ENCODE results near the gene FGFR4.

The FGFR4 gene

DNA sequence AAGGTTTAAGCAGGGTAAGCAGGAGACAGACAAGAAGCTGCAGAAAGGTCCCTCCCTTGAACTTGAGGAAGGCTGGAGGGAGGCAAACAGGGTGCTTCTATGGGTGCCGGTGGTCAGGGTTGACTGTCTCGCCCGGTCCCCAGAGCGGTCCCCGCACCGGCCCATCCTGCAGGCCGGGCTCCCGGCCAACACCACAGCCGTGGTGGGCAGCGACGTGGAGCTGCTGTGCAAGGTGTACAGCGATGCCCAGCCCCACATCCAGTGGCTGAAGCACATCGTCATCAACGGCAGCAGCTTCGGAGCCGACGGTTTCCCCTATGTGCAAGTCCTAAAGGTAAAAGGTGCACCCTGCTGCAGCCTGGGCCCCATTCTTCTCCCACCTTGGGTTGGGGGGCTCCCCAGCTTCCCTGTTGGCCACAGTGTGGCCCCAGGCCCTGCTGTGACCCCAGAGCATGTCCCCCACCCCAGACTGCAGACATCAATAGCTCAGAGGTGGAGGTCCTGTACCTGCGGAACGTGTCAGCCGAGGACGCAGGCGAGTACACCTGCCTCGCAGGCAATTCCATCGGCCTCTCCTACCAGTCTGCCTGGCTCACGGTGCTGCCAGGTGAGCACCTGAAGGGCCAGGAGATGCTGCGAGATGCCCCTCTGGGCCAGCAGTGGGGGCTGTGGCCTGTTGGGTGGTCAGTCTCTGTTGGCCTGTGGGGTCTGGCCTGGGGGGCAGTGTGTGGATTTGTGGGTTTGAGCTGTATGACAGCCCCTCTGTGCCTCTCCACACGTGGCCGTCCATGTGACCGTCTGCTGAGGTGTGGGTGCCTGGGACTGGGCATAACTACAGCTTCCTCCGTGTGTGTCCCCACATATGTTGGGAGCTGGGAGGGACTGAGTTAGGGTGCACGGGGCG, 5.7 kb downstream of the FGFR4 start:
- Histone ChIP-seq H3F3A (ENCODE audit: insufficient read depth, low read length) (no peaks in the 10 kb centered on the region), H4K20me1 (ENCODE audit: insufficient read depth, low read length) (no peaks in the 10 kb centered on the region), H3K9ac (ENCODE audit: low read length) (no peak overlapping the region), H3K4me2 (ENCODE audit: low read length) (no peak overlapping the region), H3K27me3 (ENCODE audit: insufficient read depth, low read length) (peaks cover 10% of the 10 kb centered on the region; the same call in 1 of the 2 replicates), H3K4me1 (ENCODE audit: insufficient read depth, low read length, severe bottlenecking) (peaks cover under 1% of the 10 kb centered on the region), H3K4me3 (ENCODE audit: low read depth, low read length, poor library complexity, severe bottlenecking) (no peak overlapping the region), H3K36me3 (ENCODE audit: insufficient read depth, low read length) (no peaks in the 10 kb centered on the region), H2AFZ (ENCODE audit: low read length) (no peak overlapping the region), H3K9me3 (ENCODE audit: low read length) (no peaks in the 10 kb centered on the region), H3K79me2 (ENCODE audit: insufficient read depth, low read length) (no peaks in the 10 kb centered on the region), H3K27ac (ENCODE audit: low read depth, low read length, poor library complexity, severe bottlenecking) (no peak overlapping the region), H3K9me2 (ENCODE audit: low read depth, low read length) (no peaks in the 10 kb centered on the region)
- TF ChIP-seq, protein P1, sequence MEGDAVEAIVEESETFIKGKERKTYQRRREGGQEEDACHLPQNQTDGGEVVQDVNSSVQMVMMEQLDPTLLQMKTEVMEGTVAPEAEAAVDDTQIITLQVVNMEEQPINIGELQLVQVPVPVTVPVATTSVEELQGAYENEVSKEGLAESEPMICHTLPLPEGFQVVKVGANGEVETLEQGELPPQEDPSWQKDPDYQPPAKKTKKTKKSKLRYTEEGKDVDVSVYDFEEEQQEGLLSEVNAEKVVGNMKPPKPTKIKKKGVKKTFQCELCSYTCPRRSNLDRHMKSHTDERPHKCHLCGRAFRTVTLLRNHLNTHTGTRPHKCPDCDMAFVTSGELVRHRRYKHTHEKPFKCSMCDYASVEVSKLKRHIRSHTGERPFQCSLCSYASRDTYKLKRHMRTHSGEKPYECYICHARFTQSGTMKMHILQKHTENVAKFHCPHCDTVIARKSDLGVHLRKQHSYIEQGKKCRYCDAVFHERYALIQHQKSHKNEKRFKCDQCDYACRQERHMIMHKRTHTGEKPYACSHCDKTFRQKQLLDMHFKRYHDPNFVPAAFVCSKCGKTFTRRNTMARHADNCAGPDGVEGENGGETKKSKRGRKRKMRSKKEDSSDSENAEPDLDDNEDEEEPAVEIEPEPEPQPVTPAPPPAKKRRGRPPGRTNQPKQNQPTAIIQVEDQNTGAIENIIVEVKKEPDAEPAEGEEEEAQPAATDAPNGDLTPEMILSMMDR (IDR thresholded peaks at IDR 0.05; ENCODE audit: low read length) = no peak
- TF ChIP-seq EZH2 (IDR thresholded peaks at IDR 0.05; ENCODE audit: borderline replicate concordance, low read length) = no peak

DNA sequence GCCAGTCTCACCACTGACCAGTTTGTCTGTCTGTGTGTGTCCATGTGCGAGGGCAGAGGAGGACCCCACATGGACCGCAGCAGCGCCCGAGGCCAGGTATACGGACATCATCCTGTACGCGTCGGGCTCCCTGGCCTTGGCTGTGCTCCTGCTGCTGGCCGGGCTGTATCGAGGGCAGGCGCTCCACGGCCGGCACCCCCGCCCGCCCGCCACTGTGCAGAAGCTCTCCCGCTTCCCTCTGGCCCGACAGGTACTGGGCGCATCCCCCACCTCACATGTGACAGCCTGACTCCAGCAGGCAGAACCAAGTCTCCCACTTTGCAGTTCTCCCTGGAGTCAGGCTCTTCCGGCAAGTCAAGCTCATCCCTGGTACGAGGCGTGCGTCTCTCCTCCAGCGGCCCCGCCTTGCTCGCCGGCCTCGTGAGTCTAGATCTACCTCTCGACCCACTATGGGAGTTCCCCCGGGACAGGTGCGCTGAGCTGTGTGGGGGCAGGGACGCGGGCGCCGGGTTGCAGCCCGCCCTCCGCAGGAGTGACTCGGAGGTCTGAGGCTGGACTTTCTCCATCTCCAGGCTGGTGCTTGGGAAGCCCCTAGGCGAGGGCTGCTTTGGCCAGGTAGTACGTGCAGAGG, 6.5 kb downstream of the FGFR4 start:
- Histone ChIP-seq H3K9me2 (ENCODE audit: low read depth, low read length) (no peaks in the 10 kb centered on the region), H3K36me3 (ENCODE audit: insufficient read depth, low read length) (no peaks in the 10 kb centered on the region), H3K4me1 (ENCODE audit: insufficient read depth, low read length, severe bottlenecking) (no peaks in the 10 kb centered on the region), H2AFZ (ENCODE audit: low read length) (no peak overlapping the region), H3K9ac (ENCODE audit: low read length) (no peak overlapping the region), H3K27ac (ENCODE audit: low read depth, low read length, poor library complexity, severe bottlenecking) (no peak overlapping the region), H4K20me1 (ENCODE audit: insufficient read depth, low read length) (no peaks in the 10 kb centered on the region), H3K9me3 (ENCODE audit: low read length) (no peaks in the 10 kb centered on the region), H3K4me2 (ENCODE audit: low read length) (no peak overlapping the region), H3K4me3 (ENCODE audit: low read depth, low read length, poor library complexity, severe bottlenecking) (no peak overlapping the region), H3K79me2 (ENCODE audit: insufficient read depth, low read length) (no peaks in the 10 kb centered on the region), H3F3A (ENCODE audit: insufficient read depth, low read length) (no peaks in the 10 kb centered on the region), H3K27me3 (ENCODE audit: insufficient read depth, low read length) (peaks cover 10% of the 10 kb centered on the region; the same call in 1 of the 2 replicates)
- TF ChIP-seq, protein P1 (IDR thresholded peaks at IDR 0.05; ENCODE audit: low read length) = no peak
- TF ChIP-seq EZH2 (IDR thresholded peaks at IDR 0.05; ENCODE audit: borderline replicate concordance, low read length) = no peak

DNA sequence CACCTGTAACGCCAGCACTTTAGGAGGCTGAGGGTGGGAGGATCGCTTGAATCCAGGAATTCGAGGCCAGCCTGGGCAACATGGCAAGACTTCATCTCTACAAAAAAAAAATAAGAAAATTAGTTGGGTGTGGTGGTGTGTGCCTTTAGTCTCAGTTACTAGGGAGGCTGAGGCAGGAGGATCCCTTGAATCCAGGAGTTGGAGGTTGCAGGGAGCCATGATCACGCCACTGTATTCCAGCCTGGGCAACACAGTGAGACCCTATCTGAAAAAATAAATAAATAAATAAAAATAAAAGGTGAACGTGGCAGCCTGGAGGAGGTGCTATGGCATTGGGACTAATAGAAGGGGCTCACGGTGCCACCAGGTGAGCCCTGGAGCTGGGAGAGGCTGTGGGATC, 7.1 kb downstream of the FGFR4 start:
- H3K4me1 ChIP-seq (ENCODE audit: insufficient read depth, low read length, severe bottlenecking) = no peaks in the 10 kb centered on the region
- no peak overlapping the region for H3K9ac ChIP-seq (ENCODE audit: low read length)
- no peak overlapping the region for H3K27ac ChIP-seq (ENCODE audit: low read depth, low read length, poor library complexity, severe bottlenecking)
- no peaks in the 10 kb centered on the region for H4K20me1 ChIP-seq (ENCODE audit: insufficient read depth, low read length)
- H2AFZ ChIP-seq (ENCODE audit: low read length) = no peak overlapping the region
- no peaks in the 10 kb centered on the region for H3F3A ChIP-seq (ENCODE audit: insufficient read depth, low read length)
- no peaks in the 10 kb centered on the region for H3K36me3 ChIP-seq (ENCODE audit: insufficient read depth, low read length)
- H3K9me3 ChIP-seq (ENCODE audit: low read length) = no peaks in the 10 kb centered on the region
- no peaks in the 10 kb centered on the region for H3K9me2 ChIP-seq (ENCODE audit: low read depth, low read length)
- no peaks in the 10 kb centered on the region for H3K79me2 ChIP-seq (ENCODE audit: insufficient read depth, low read length)
- no peak overlapping the region for H3K4me2 ChIP-seq (ENCODE audit: low read length)
- TF ChIP-seq, protein P1 (IDR thresholded peaks at IDR 0.05; ENCODE audit: low read length) = no peak
- no peak for TF ChIP-seq EZH2 (IDR thresholded peaks at IDR 0.05; ENCODE audit: borderline replicate concordance, low read length)
- no peak overlapping the region for H3K4me3 ChIP-seq (ENCODE audit: low read depth, low read length, poor library complexity, severe bottlenecking)
- H3K27me3 ChIP-seq (ENCODE audit: insufficient read depth, low read length) = peaks cover 10% of the 10 kb centered on the region; the same call in 1 of the 2 replicates
